SH-SY5Y (cell line): ENCODE measurements around the gene TCFL5.

Experiments used
- GATA2 ChIP-seq: IDR thresholded peaks from 2 replicates; pipeline ENCODE4 v1.6.1; 2011; ENCODE audit warnings: mild to moderate bottlenecking, low read depth, low read length
- GATA3 ChIP-seq: IDR thresholded peaks from 2 replicates; pipeline ENCODE4 v1.6.1; 2011; ENCODE audit warnings: low read depth, mild to moderate bottlenecking, low read length, moderate library complexity

- TF ChIP-seq GATA2 (no peak), GATA3 (no peak)
Measured at GRCh38 chr20:62900692-62901584, 39.3 kb upstream of the TCFL5 start.
